OCI-LY7 (cell line): ENCODE data around the gene ZBTB44. TPM values are rescaled to one million over a fixed set of nuclear protein-coding genes. Genes with fewer than 3 reads are reported as not detected.
A peak's percentile ranks its signal among the peaks of the same experiment; 100 is the strongest.

ENCODE experiments used
- BruUV-seq: library from RNA; stranded (reverse); fragments of 400-500 nt; replicated peaks from 2 replicates; lab custom pipeline; 2021; lab: Mats Ljungman, UMichigan
- CTCF ChIA-PET: fragments of 300-600 bp; sonication (Branson Sonifier 250); formaldehyde crosslinking; loops from one replicate; lab custom pipeline; 2022; ENCODE audit warnings: antibody characterized with exemption; ENCODE audit not compliant: unreplicated experiment; lab: Charles Lee
- POLR2A ChIA-PET: fragments of 300-600 bp; sonication (Branson Sonifier 250); formaldehyde crosslinking; loops from one replicate; lab custom pipeline; 2022; ENCODE audit warnings: antibody characterized with exemption; lab: Charles Lee
- DNase-seq: peaks from one replicate; pipeline ENCODE4 v3.0.0-alpha.2; 2015; ENCODE audit warnings: low spot score
- H2AFZ ChIP-seq: fragments of 200-600 bp; sonication (generic), shearing (Covaris generic); 2 replicates; pipeline ENCODE4 v1.6.1; 2014; ENCODE audit warnings: mild to moderate bottlenecking, antibody characterized with exemption, low read length, moderate library complexity
- H3K27ac ChIP-seq: fragments of 200-600 bp; sonication (generic); 2 replicates; pipeline ENCODE4 v1.5.1; 2014; ENCODE audit warnings: mixed run types, low read depth, mild to moderate bottlenecking, moderate library complexity, low read length, inconsistent platforms; ENCODE audit not compliant: poor library complexity, severe bottlenecking
- H3K36me3 ChIP-seq: fragments of 200-600 bp; sonication (generic); 2 replicates; pipeline ENCODE4 v1.6.1; 2014; ENCODE audit warnings: mild to moderate bottlenecking, antibody characterized with exemption, low read length, moderate library complexity, mixed read lengths; ENCODE audit not compliant: insufficient read depth
- H3K4me1 ChIP-seq: fragments of 200-600 bp; sonication (generic); 2 replicates; pipeline ENCODE4 v1.5.1; 2014; ENCODE audit warnings: mild to moderate bottlenecking, low read length; ENCODE audit not compliant: insufficient read depth, poor library complexity, severe bottlenecking
- H3K4me2 ChIP-seq: fragments of 200-600 bp; sonication (generic); 2 replicates; pipeline ENCODE4 v1.6.1; 2014; ENCODE audit warnings: mild to moderate bottlenecking, low read length
- H3K4me3 ChIP-seq: fragments of 200-600 bp; sonication (generic); 2 replicates; pipeline ENCODE4 v1.5.1; 2014; ENCODE audit warnings: mild to moderate bottlenecking, low read depth, low read length; ENCODE audit not compliant: poor library complexity, severe bottlenecking
- H3K79me2 ChIP-seq: fragments of 200-600 bp; sonication (generic); 2 replicates; pipeline ENCODE4 v1.6.1; 2016; ENCODE audit warnings: low read depth, mild to moderate bottlenecking, low read length, moderate library complexity, mixed read lengths; ENCODE audit not compliant: insufficient read depth
- H3K9me2 ChIP-seq: fragments of 200-600 bp; sonication (generic); 2 replicates; pipeline ENCODE4 v1.6.1; 2016; ENCODE audit warnings: mild to moderate bottlenecking, low read length, mixed read lengths; ENCODE audit not compliant: insufficient read depth
- H3K9me3 ChIP-seq: fragments of 200-600 bp; sonication (generic); 2 replicates; pipeline ENCODE4 v1.6.1; 2014; ENCODE audit warnings: mild to moderate bottlenecking, mixed run types, low read length, mixed read lengths
- H4K20me1 ChIP-seq: fragments of 200-600 bp; sonication (generic); 2 replicates; pipeline ENCODE4 v1.6.1; 2014; ENCODE audit warnings: mild to moderate bottlenecking, antibody characterized with exemption, low read length, moderate library complexity, mixed read lengths; ENCODE audit not compliant: insufficient read depth
- CTCF ChIP-seq: fragments of 200-600 bp; sonication (generic); conservative IDR thresholded peaks from 2 replicates; pipeline ENCODE4 v1.5.1; 2014; ENCODE audit warnings: mild to moderate bottlenecking, antibody characterized with exemption, low read length, moderate library complexity, mixed read lengths
- EZH2phosphoT487 ChIP-seq: fragments of 200-600 bp; sonication (generic); IDR thresholded peaks from 2 replicates; pipeline ENCODE4 v1.6.1; 2018; ENCODE audit warnings: low read depth, borderline replicate concordance, mild to moderate bottlenecking, mixed run types, antibody characterized with exemption, low read length, moderate library complexity, mixed read lengths
- intact Hi-C: fragments of 100-400 bp; cut with micrococcal nuclease; formaldehyde crosslinking; loops from one replicate; pipeline ENCODE4 v1.10.0; 2022; ENCODE audit not compliant: unreplicated experiment
- total RNA-seq, 2 experiments: library from RNA; depleted of rRNA in 1 of 2; stranded (reverse); fragments of >200 nt in 1 of 2; shearing (Covaris generic) in 1 of 2; gene quantifications; 2 replicates each; pipeline ENCODE4 v1.2.3, GENCODE V29; 2014 to 2022

ZBTB44 gene
- total RNA-seq, 2 experiments from 2014 or later, result 57.4 to 60.2 TPM

DNA sequence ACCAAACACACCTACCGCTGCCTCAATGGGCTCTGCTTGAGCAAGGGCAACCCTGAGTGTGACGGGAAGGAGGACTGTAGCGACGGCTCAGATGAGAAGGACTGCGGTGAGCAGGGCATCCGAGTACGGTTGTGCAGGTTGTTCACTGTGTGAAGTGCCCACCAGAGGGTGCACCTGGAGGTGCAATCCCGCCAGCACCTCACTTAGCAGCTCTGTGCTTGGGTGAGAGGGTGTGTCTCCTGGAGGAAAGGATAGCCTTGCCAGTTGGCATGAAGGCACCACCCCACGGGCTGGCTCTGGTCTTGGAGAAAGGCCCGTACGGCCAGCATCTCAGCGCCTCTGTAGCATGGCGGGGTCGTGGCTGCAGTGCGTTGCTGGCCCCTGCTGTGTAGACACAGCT lies 115.8 kb downstream of the ZBTB44 start:
- CTCF ChIA-PET, result no interaction called here
- no peak overlapping the region for H2AFZ ChIP-seq
- BruUV-seq, result no TSS peak

GRCh38 chr11:130198292-130198691 lies 116.4 kb downstream of the ZBTB44 start:
- Histone ChIP-seq H3K4me3 (no peak overlapping the region), H2AFZ (no peak overlapping the region), H4K20me1 (no peaks in the 10 kb centered on the region), H3K36me3 (peaks cover 94% of the 10 kb centered on the region), H3K79me2 (no peaks in the 10 kb centered on the region), H3K4me2 (no peak overlapping the region), H3K4me1 (peaks cover 6% of the 10 kb centered on the region), H3K9me3 (no peaks in the 10 kb centered on the region), H3K27ac (no peak overlapping the region), H3K9me2 (no peaks in the 10 kb centered on the region)
- intact Hi-C loops, result no loop called here
- TF ChIP-seq CTCF, result no peak
- TF ChIP-seq EZH2phosphoT487, result no peak
- no peak for DNase-seq
- ChIA-PET CTCF (no interaction called here), POLR2A (no interaction called here)
- BruUV-seq, result no TSS peak

More for the DNA sequence above, 115.8 kb downstream of the ZBTB44 start:
- intact Hi-C loops, result no loop called here
- H3K27ac ChIP-seq, result no peak overlapping the region
- H3K4me2 ChIP-seq, result no peak overlapping the region
- TF ChIP-seq CTCF, result peak; percentile 37
- TF ChIP-seq EZH2phosphoT487, result no peak
- H3K9me2 ChIP-seq, result no peaks in the 10 kb centered on the region
- H3K36me3 ChIP-seq, result peaks cover 94% of the 10 kb centered on the region
- POLR2A ChIA-PET, result no interaction called here
- no peaks in the 10 kb centered on the region for H4K20me1 ChIP-seq
- DNase-seq, result no peak
- H3K9me3 ChIP-seq, result no peaks in the 10 kb centered on the region
- peaks cover 6% of the 10 kb centered on the region for H3K4me1 ChIP-seq
- no peak overlapping the region for H3K4me3 ChIP-seq
- no peaks in the 10 kb centered on the region for H3K79me2 ChIP-seq

- BruUV-seq, result no TSS peak
- no peaks in the 10 kb centered on the region for H3K9me3 ChIP-seq
- H3K4me1 ChIP-seq, result peaks cover 6% of the 10 kb centered on the region
- no peak overlapping the region for H3K4me3 ChIP-seq
- H3K9me2 ChIP-seq, result no peaks in the 10 kb centered on the region
- intact Hi-C loops, result no loop called here
- no peak overlapping the region for H2AFZ ChIP-seq
- ChIA-PET POLR2A (no interaction called here), CTCF (no interaction called here)
- peaks cover 94% of the 10 kb centered on the region for H3K36me3 ChIP-seq
- H4K20me1 ChIP-seq, result no peaks in the 10 kb centered on the region
- no peak overlapping the region for H3K4me2 ChIP-seq
- no peak overlapping the region for H3K27ac ChIP-seq
- no peak for DNase-seq
- H3K79me2 ChIP-seq, result no peaks in the 10 kb centered on the region
- TF ChIP-seq EZH2phosphoT487, result no peak
- no peak for TF ChIP-seq CTCF
These were observed 117.2 kb downstream of the ZBTB44 start for GRCh38 chr11:130197386-130198035.
